GM23338 (cell line): ENCODE data around the gene CPLANE1. TPM values are rescaled to one million over a fixed set of nuclear protein-coding genes. Genes with fewer than 3 reads are reported as not detected.

ENCODE experiments used
- CREB1 ChIP-seq: fragments of 250-450 bp; sonication (Bioruptor Pico); IDR thresholded peaks from 2 replicates; pipeline ENCODE4 v1.5.0; 2020; ENCODE audit warnings: low read depth, mild to moderate bottlenecking, moderate library complexity
- EZH2phosphoT487 ChIP-seq: fragments of 200-600 bp; sonication (generic); IDR thresholded peaks from one replicate; pipeline ENCODE4 v1.8.1; 2018; ENCODE audit warnings: antibody characterized with exemption; ENCODE audit not compliant: unreplicated experiment
- POLR2AphosphoS5 ChIP-seq: IDR thresholded peaks from 2 replicates; pipeline ENCODE4 v1.6.1; 2016; ENCODE audit warnings: antibody characterized with exemption, low read depth
- REST ChIP-seq: IDR thresholded peaks from one replicate; pipeline ENCODE4 v1.6.1; 2018; ENCODE audit warnings: antibody characterized with exemption; ENCODE audit not compliant: unreplicated experiment
- ZNF331 ChIP-seq: fragments of 250-450 bp; sonication (Bioruptor Pico); IDR thresholded peaks from 2 replicates; pipeline ENCODE4 v1.5.0; 2020; ENCODE audit warnings: low read depth, mild to moderate bottlenecking, moderate library complexity
- polyA plus RNA-seq: library from polyadenylated mRNA; unstranded; fragments of >200 nt; fragmentation: Nextera tagmentation; extraction: Ambion mirVana; gene quantifications from 2 replicates; pipeline ENCODE4 v1.2.1, GENCODE V29; 2016
- total RNA-seq: library from RNA; depleted of rRNA; stranded (reverse); fragments of >200 nt; shearing (Covaris generic); gene quantifications from 2 replicates; pipeline ENCODE4 v1.2.3, GENCODE V29; 2014
- TF ChIP-seq, protein P1 (sequence below): fragments of 250-450 bp; sonication (Bioruptor Pico); IDR thresholded peaks from 2 replicates; pipeline ENCODE4 v1.5.0; 2020; ENCODE audit warnings: mild to moderate bottlenecking, moderate library complexity
- TF ChIP-seq, protein P2 (sequence below), 2 experiments: fragments of 200-600 bp in 1 of 2; sonication (generic) in 1 of 2; conservative IDR thresholded peaks; 2 replicates each; pipeline versions ENCODE4 v1.5.1 to v1.6.1; 2016 to 2017; ENCODE audit warnings: antibody characterized with exemption in 2 of 2, low read depth in 2 of 2, mild to moderate bottlenecking in 2 of 2, moderate library complexity in 1 of 2
- TF ChIP-seq, protein P3 (sequence below): IDR thresholded peaks from 2 replicates; pipeline ENCODE4 v1.6.1; 2016; ENCODE audit warnings: antibody characterized with exemption

CPLANE1 gene
- total and polyA plus RNA-seq, 2 experiments from 2014 or later: 5.1 to 8.3 TPM

DNA sequence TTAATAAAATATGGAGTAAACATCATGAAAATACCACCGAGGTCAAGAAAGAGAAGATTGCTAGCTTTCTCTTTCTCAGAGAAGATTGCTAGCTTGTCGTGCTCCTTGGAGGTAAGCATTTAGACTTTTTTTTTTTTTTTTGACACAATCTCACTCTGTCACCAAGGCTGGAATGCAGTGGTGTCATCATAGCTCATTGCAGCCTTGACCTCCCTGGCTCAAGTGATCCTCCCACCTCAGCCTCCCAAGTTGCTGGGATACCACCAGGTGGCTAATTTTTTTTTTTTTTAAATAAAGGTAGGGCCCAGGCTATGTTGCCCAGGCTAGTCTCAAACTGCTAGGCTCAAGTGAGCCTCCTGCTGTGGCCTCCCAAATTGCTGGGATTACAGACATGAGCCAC, 26.3 kb upstream of the CPLANE1 start (continued):
- TF ChIP-seq, protein P1, sequence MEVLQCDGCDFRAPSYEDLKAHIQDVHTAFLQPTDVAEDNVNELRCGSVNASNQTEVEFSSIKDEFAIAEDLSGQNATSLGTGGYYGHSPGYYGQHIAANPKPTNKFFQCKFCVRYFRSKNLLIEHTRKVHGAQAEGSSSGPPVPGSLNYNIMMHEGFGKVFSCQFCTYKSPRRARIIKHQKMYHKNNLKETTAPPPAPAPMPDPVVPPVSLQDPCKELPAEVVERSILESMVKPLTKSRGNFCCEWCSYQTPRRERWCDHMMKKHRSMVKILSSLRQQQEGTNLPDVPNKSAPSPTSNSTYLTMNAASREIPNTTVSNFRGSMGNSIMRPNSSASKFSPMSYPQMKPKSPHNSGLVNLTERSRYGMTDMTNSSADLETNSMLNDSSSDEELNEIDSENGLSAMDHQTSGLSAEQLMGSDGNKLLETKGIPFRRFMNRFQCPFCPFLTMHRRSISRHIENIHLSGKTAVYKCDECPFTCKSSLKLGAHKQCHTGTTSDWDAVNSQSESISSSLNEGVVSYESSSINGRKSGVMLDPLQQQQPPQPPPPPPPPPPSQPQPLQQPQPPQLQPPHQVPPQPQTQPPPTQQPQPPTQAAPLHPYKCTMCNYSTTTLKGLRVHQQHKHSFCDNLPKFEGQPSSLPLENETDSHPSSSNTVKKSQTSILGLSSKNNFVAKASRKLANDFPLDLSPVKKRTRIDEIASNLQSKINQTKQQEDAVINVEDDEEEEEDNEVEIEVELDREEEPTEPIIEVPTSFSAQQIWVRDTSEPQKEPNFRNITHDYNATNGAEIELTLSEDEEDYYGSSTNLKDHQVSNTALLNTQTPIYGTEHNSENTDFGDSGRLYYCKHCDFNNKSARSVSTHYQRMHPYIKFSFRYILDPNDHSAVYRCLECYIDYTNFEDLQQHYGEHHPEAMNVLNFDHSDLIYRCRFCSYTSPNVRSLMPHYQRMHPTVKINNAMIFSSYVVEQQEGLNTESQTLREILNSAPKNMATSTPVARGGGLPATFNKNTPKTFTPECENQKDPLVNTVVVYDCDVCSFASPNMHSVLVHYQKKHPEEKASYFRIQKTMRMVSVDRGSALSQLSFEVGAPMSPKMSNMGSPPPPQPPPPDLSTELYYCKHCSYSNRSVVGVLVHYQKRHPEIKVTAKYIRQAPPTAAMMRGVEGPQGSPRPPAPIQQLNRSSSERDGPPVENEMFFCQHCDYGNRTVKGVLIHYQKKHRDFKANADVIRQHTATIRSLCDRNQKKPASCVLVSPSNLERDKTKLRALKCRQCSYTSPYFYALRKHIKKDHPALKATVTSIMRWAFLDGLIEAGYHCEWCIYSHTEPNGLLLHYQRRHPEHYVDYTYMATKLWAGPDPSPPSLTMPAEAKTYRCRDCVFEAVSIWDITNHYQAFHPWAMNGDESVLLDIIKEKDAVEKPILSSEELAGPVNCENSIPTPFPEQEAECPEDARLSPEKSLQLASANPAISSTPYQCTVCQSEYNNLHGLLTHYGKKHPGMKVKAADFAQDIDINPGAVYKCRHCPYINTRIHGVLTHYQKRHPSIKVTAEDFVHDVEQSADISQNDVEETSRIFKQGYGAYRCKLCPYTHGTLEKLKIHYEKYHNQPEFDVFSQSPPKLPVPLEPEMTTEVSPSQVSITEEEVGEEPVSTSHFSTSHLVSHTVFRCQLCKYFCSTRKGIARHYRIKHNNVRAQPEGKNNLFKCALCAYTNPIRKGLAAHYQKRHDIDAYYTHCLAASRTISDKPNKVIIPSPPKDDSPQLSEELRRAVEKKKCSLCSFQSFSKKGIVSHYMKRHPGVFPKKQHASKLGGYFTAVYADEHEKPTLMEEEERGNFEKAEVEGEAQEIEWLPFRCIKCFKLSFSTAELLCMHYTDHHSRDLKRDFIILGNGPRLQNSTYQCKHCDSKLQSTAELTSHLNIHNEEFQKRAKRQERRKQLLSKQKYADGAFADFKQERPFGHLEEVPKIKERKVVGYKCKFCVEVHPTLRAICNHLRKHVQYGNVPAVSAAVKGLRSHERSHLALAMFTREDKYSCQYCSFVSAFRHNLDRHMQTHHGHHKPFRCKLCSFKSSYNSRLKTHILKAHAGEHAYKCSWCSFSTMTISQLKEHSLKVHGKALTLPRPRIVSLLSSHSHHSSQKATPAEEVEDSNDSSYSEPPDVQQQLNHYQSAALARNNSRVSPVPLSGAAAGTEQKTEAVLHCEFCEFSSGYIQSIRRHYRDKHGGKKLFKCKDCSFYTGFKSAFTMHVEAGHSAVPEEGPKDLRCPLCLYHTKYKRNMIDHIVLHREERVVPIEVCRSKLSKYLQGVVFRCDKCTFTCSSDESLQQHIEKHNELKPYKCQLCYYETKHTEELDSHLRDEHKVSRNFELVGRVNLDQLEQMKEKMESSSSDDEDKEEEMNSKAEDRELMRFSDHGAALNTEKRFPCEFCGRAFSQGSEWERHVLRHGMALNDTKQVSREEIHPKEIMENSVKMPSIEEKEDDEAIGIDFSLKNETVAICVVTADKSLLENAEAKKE (CRISPR knock-in tag): no peak
- TF ChIP-seq, protein P2, sequence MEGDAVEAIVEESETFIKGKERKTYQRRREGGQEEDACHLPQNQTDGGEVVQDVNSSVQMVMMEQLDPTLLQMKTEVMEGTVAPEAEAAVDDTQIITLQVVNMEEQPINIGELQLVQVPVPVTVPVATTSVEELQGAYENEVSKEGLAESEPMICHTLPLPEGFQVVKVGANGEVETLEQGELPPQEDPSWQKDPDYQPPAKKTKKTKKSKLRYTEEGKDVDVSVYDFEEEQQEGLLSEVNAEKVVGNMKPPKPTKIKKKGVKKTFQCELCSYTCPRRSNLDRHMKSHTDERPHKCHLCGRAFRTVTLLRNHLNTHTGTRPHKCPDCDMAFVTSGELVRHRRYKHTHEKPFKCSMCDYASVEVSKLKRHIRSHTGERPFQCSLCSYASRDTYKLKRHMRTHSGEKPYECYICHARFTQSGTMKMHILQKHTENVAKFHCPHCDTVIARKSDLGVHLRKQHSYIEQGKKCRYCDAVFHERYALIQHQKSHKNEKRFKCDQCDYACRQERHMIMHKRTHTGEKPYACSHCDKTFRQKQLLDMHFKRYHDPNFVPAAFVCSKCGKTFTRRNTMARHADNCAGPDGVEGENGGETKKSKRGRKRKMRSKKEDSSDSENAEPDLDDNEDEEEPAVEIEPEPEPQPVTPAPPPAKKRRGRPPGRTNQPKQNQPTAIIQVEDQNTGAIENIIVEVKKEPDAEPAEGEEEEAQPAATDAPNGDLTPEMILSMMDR (conservative IDR thresholded peaks at IDR 0.05; ENCODE audit: low read depth in 2 of 2): no peak
- TF ChIP-seq ZNF331 (CRISPR knock-in tag) (no peak), POLR2AphosphoS5 (no peak), EZH2phosphoT487 (no peak), REST (no peak), CREB1 (CRISPR knock-in tag) (no peak)
- TF ChIP-seq, protein P3, sequence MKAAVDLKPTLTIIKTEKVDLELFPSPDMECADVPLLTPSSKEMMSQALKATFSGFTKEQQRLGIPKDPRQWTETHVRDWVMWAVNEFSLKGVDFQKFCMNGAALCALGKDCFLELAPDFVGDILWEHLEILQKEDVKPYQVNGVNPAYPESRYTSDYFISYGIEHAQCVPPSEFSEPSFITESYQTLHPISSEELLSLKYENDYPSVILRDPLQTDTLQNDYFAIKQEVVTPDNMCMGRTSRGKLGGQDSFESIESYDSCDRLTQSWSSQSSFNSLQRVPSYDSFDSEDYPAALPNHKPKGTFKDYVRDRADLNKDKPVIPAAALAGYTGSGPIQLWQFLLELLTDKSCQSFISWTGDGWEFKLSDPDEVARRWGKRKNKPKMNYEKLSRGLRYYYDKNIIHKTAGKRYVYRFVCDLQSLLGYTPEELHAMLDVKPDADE: no peak
